Measurements from ENCODE around the gene C6orf47.

C6orf47 gene

GRCh38 chr6:31614684-31615578 lies 45.6 kb downstream of the C6orf47 start, which contains the start of gene AIF1:
Gene AIF1, plus strand, starts transcription at chr6:31615234. Its CDS starts 96 bp downstream, at chr6:31615330.
- DNase-seq (ENCODE audit: low read depth): no peak

- DNase-seq (ENCODE audit: low read depth): no peak
Measured at GRCh38 chr6:31614075-31614619, 46.4 kb downstream of the C6orf47 start.

DNA sequence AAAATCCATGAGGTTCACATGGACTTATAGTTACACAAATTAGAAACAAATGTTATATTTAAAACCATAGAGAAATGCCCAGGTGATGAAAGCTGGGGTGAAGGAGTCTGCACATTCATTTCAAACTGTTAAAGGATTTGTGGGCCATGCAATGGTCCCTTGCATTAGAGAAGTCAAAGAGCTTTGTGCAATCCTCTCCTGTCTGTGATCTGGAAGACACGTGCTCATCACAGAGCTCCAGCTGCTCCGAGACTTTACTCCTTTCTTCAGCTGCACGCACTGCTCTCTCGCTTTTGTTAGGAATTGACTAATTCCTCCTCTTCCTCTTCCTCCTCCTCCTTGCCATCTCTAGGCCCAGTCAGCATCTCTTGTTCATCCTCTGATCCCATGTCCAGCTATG lies 49.6 kb downstream of the C6orf47 start:
- no peak for DNase-seq (ENCODE audit: low read depth)

DNA sequence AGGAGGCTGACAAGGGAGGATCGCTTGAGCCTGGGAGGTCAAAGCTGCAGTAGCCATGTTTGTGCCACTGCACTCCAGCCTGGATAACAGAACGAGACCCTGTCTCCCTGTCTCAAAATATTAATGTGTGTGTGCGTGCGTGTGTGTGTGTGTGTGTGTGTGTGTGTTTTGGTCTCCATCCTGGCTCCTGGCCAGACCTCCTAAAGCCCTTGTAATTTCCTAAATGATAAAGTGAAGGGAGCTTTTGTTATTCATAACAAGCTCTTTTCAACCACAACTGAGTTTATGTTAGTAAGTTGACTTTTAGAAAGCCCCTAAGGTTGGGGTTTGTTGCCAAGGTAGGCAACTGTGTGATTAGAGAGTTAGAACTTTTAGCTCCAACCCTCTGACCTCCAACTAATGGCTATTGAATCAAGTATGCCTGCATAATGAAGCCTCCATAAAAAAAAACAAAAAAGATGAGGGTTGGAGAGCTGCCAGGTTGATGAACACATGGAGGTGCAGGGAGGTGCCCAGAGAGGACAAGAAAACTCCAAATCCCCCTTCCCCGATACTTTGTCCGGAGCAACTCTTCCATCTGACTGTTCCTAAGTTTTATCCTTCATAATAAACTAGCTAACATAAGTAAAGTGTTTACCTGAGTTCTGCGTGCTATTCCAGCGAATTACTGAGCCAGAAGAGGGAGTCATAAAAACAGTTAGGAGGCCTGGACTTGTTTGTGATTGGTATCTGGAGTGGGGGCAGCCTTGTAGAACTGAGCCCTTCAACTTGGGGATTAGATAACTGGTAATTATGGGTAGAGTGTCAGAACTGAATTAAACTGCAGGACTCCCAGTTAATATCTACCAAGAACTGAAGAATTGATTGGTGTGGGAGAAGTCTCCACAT lies 50.8 kb downstream of the C6orf47 start:
- no peak for DNase-seq (ENCODE audit: low read depth)
